GM21515 (cell line): ENCODE results near the gene BSPH1.
"Not testable (repeated sequence)": the region's sequence is repeated elsewhere in the genome, so short reads cannot be mapped to it uniquely, and the experiment has no call there.

ENCODE experiments used
- ATAC-seq: cut with Tn5 transposase; IDR thresholded peaks from one replicate; pipeline ENCODE4 v1.9.1; 2021; ENCODE audit not compliant: unreplicated experiment

Gene BSPH1

GRCh38 chr19:47928581-47928980, 63.4 kb downstream of the BSPH1 start:
- ATAC-seq, result not testable (repeated sequence)

GRCh38 chr19:47920107-47920506, 71.9 kb downstream of the BSPH1 start:
- not testable (repeated sequence) for ATAC-seq
